Measurements from ENCODE around the gene HSP90AB1. TPM values are rescaled to one million over a fixed set of nuclear protein-coding genes. Genes with fewer than 3 reads are reported as not detected.

Gene HSP90AB1
- total and polyA plus RNA-seq, 2 of the 8 experiments (the other 6 are each of a cell fraction or from before 2014, with no cell fraction given) = 1,564 to 2,297 TPM

DNA sequence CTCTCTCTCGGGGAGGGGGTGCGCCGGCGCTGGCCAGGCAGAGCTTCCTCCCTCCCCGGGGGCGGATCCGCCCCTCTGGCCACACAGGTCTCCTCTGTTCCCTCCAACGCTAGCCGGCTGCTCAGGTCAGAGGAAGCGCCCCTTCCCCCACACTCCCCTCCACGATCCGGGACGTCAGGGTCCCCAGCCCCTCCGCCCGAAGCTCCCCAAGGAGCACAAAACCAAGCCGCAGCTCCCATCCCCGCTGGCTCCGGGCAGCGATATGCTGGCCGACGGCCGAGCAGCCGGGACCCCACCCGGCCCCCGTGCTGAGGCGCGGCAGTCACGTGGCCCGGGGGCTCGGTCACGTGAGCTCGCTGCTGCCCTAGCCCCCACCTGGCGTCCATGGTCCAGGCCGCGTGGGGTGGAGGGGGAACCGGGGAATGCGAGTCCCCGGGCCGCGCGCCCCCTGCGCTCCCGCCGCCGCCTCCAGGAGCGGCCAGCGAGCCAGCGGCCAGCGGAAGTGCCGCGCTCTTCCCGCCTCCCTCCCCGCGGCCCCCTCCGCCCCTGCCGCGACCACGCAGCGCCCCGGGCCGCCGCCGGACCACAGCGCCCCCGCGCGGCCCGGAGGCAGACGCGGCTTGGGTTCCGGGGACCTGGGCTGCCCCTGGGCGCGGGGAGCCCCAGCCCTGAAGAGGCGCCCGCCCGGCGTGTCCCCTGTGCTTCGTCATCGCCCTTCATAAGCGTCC, 10.3 kb downstream of the HSP90AB1 start, which contains the start of gene SLC35B2 (continued):
- peak; percentile 21 to 23; a peak in 2 of 3 replicates for TF ChIP-seq EP300 (IDR thresholded peaks at IDR 0.05; ENCODE audit: borderline replicate concordance in 1 of 2, low read depth in 2 of 2, low read length in 2 of 2)
- TF ChIP-seq CBX5 (IDR thresholded peaks at IDR 0.05; ENCODE audit: low read depth, low read length) = no peak
- peak; percentile 94 for TF ChIP-seq TAF7 (optimal IDR thresholded peaks at IDR 0.05; ENCODE audit: borderline replicate concordance, low read depth, low read length)
- no peak for TF ChIP-seq BRCA1 (IDR thresholded peaks at IDR 0.05; ENCODE audit: low read depth, low read length)
- TF ChIP-seq TBP (IDR thresholded peaks at IDR 0.05; ENCODE audit: low read depth, low read length) = peak; percentile 89
- TF ChIP-seq CEBPB (IDR thresholded peaks at IDR 0.05; ENCODE audit: low read depth, low read length) = no peak
- TF ChIP-seq SP4 (IDR thresholded peaks at IDR 0.05; ENCODE audit: low read length) = peak; percentile 94; the same call in 1 of the 2 replicates
- TF ChIP-seq SIRT6 (IDR thresholded peaks at IDR 0.05; ENCODE audit: low read length) = no peak
- 0 out of 2 replicates have a peak, but pooled peaks have one; percentile 2 for TF ChIP-seq MAFK (IDR thresholded peaks at IDR 0.05; ENCODE audit: low read depth, low read length)
- peak; percentile 97 for TF ChIP-seq TAF1 (IDR thresholded peaks at IDR 0.05; ENCODE audit: low read depth, low read length)
- peak; percentile 50; the same call in 1 of the 2 replicates for TF ChIP-seq YY1 (IDR thresholded peaks at IDR 0.05; ENCODE audit: low read depth, low read length)
- TF ChIP-seq NANOG (IDR thresholded peaks at IDR 0.05; ENCODE audit: insufficient read depth, low read depth, low read length, poor library complexity, severe bottlenecking) = no peak
